Testis (tissue), 3 donors: Measurements from ENCODE around the gene PCLO. TPM values are rescaled to one million over a fixed set of nuclear protein-coding genes. Genes with fewer than 3 reads are reported as not detected.

Experiments used
- DNase-seq: peaks from one replicate; pipeline ENCODE4 v3.0.0-alpha.2; 2019
- H3K27ac ChIP-seq, 2 donors: fragments of 200-600 bp; sonication (generic); one replicate each; pipeline ENCODE4 v1.5.1; 2019
- H3K27me3 ChIP-seq: fragments of 200-600 bp; sonication (generic); one replicate; pipeline ENCODE4 v1.5.1; 2019
- H3K36me3 ChIP-seq: fragments of 200-600 bp; sonication (generic); one replicate; pipeline ENCODE4 v1.5.1; 2017; ENCODE audit warnings: low read depth; ENCODE audit errors: missing control alignments
- H3K4me1 ChIP-seq: fragments of 200-600 bp; sonication (generic); one replicate; pipeline ENCODE4 v1.5.1; 2019
- H3K4me3 ChIP-seq, 2 donors: fragments of 200-600 bp; sonication (generic); one replicate each; pipeline ENCODE4 v1.5.1; 2017 to 2019
- H3K9me3 ChIP-seq: fragments of 200-600 bp; sonication (generic); one replicate; pipeline ENCODE4 v1.5.1; 2017
- CTCF ChIP-seq, 3 experiments: fragments of 450-650 bp in 2 of 3; fragments of 200-600 bp in 1 of 3; sonication (generic) in 1 of 3; IDR thresholded peaks; one replicate each; pipeline ENCODE4 v1.5.1; 2016 to 2019; ENCODE audit warnings: antibody characterized with exemption in 3 of 3, mild to moderate bottlenecking in 2 of 3, moderate library complexity in 1 of 3
- POLR2A ChIP-seq: fragments of 450-650 bp; IDR thresholded peaks from one replicate; pipeline ENCODE4 v1.6.1; 2017; ENCODE audit warnings: antibody characterized with exemption, mild to moderate bottlenecking, moderate library complexity
- WGBS, 2 donors: methylation state at CpG; one replicate each; pipeline ENCODE4 v1.1.5; 2018; 5-methylcytosine and 5-hydroxymethylcytosine counted together
- intact Hi-C: fragments of 100-400 bp; cut with DNase I; formaldehyde crosslinking; loops from one replicate; pipeline ENCODE4 v1.15.1; 2023; ENCODE audit warnings: low total_unique reads
- polyA plus RNA-seq: library from polyadenylated mRNA; stranded (reverse); fragments of 350-450 nt; fragmentation: Illumina TruSeq; extraction: RNeasy Lipid Tissue Mini Kit (QIAGEN cat#74804); gene quantifications from one replicate; pipeline ENCODE4 v1.2.3, GENCODE V29; 2014; ENCODE audit warnings: low read depth, low replicate concordance; ENCODE audit not compliant: insufficient read depth
- total RNA-seq, 2 donors: library from RNA; depleted of rRNA; stranded (reverse); fragments of >200 nt; gene quantifications; one replicate each; pipeline ENCODE4 v1.2.3, GENCODE V29; 2016

Gene PCLO
- total and polyA plus RNA-seq, 3 donors from 2014 or later = 6.4 to 29.4 (median 20.4) TPM

- Histone ChIP-seq H3K36me3 (no peaks in the 10 kb centered on the region), H3K27ac (no peak overlapping the region), H3K4me1 (no peaks in the 10 kb centered on the region), H3K4me3 (no peak overlapping the region), H3K27me3 (no peaks in the 10 kb centered on the region), H3K9me3 (no peaks in the 10 kb centered on the region)
- TF ChIP-seq POLR2A = no peak
- no peak for TF ChIP-seq CTCF (IDR thresholded peaks at IDR 0.05)
- WGBS, 2 donors = 68 to 73% methylated on average over 2 of the region's 2 CpGs
- DNase-seq = no peak
- intact Hi-C loops = no loop called here
Observed at GRCh38 chr7:82985144-82985802, 177.4 kb downstream of the PCLO start.

GRCh38 chr7:82980130-82980788 lies 182.4 kb downstream of the PCLO start:
- DNase-seq = no peak

GRCh38 chr7:82975811-82976468 lies 186.7 kb downstream of the PCLO start:
- intact Hi-C loops = no loop called here
- H3K4me1 ChIP-seq = no peaks in the 10 kb centered on the region
- no peak for TF ChIP-seq CTCF (IDR thresholded peaks at IDR 0.05)
- no peak for TF ChIP-seq POLR2A

More at GRCh38 chr7:82980130-82980788, 182.4 kb downstream of the PCLO start:
- Histone ChIP-seq H3K4me3 (no peak overlapping the region), H3K27me3 (no peaks in the 10 kb centered on the region), H3K9me3 (no peaks in the 10 kb centered on the region), H3K27ac (no peak overlapping the region), H3K36me3 (no peaks in the 10 kb centered on the region), H3K4me1 (no peaks in the 10 kb centered on the region)
- TF ChIP-seq POLR2A (no peak), CTCF (IDR thresholded peaks at IDR 0.05) (no peak)
- WGBS, 2 donors = 75% methylated on average over 4 of the region's 4 CpGs
- intact Hi-C loops = no loop called here

GRCh38 chr7:82972135-82972534 lies 190.5 kb downstream of the PCLO start:
- WGBS, 2 donors = 83 to 92% methylated on average over 1 of the region's 1 CpG
- intact Hi-C loops = no loop called here

More at GRCh38 chr7:82975811-82976468, 186.7 kb downstream of the PCLO start:
- no peak overlapping the region for H3K4me3 ChIP-seq
- H3K27me3 ChIP-seq = no peaks in the 10 kb centered on the region
- no peak overlapping the region for H3K27ac ChIP-seq
- H3K36me3 ChIP-seq = no peaks in the 10 kb centered on the region
- no peaks in the 10 kb centered on the region for H3K9me3 ChIP-seq
- no peak for DNase-seq
- WGBS, 2 donors = 88 to 89% methylated on average over 2 of the region's 2 CpGs

More at GRCh38 chr7:82972135-82972534, 190.5 kb downstream of the PCLO start:
- TF ChIP-seq POLR2A (no peak), CTCF (IDR thresholded peaks at IDR 0.05) (no peak)
- Histone ChIP-seq H3K36me3 (no peaks in the 10 kb centered on the region), H3K27me3 (no peaks in the 10 kb centered on the region), H3K9me3 (no peaks in the 10 kb centered on the region), H3K4me1 (no peaks in the 10 kb centered on the region), H3K27ac (no peak overlapping the region), H3K4me3 (no peak overlapping the region)
- no peak for DNase-seq
